Uterus (tissue), 2 donors: ENCODE data around the gene TSPAN13.

ENCODE experiments used
- POLR2A ChIP-seq, 2 donors: fragments of 450-650 bp; IDR thresholded peaks; one replicate each; pipeline ENCODE4 v1.6.1; 2016; ENCODE audit warnings: antibody characterized with exemption in 2 of 2, mild to moderate bottlenecking in 1 of 2, moderate library complexity in 1 of 2
- TF ChIP-seq, protein P1 (sequence below), 4 experiments: fragments of 200-600 bp in 2 of 4; fragments of 450-650 bp in 2 of 4; sonication (generic) in 2 of 4; IDR thresholded peaks; one replicate each; pipeline ENCODE4 v1.5.1; 2016 to 2019; ENCODE audit warnings: antibody characterized with exemption in 4 of 4, mild to moderate bottlenecking in 2 of 4, moderate library complexity in 1 of 4

GRCh38 chr7:16810112-16810511 lies 56.6 kb downstream of the TSPAN13 start:
- TF ChIP-seq, protein P1, sequence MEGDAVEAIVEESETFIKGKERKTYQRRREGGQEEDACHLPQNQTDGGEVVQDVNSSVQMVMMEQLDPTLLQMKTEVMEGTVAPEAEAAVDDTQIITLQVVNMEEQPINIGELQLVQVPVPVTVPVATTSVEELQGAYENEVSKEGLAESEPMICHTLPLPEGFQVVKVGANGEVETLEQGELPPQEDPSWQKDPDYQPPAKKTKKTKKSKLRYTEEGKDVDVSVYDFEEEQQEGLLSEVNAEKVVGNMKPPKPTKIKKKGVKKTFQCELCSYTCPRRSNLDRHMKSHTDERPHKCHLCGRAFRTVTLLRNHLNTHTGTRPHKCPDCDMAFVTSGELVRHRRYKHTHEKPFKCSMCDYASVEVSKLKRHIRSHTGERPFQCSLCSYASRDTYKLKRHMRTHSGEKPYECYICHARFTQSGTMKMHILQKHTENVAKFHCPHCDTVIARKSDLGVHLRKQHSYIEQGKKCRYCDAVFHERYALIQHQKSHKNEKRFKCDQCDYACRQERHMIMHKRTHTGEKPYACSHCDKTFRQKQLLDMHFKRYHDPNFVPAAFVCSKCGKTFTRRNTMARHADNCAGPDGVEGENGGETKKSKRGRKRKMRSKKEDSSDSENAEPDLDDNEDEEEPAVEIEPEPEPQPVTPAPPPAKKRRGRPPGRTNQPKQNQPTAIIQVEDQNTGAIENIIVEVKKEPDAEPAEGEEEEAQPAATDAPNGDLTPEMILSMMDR (IDR thresholded peaks at IDR 0.05): no peak
- no peak for TF ChIP-seq POLR2A (IDR thresholded peaks at IDR 0.05)
